A549 (cell line): ENCODE data around the gene SLC15A3.

Experiments
- CTCF ChIP-seq: fragments of >200 bp; sonication (Bioruptor Twin); formaldehyde crosslinking; IDR thresholded peaks from 3 replicates; pipeline ENCODE4 v1.5.1; 2016
- HDAC2 ChIP-seq: fragments of 200-600 bp; sonication (generic); IDR thresholded peaks from 2 replicates; pipeline ENCODE4 v1.6.1; 2016
- MAX ChIP-seq: IDR thresholded peaks from 2 replicates; pipeline ENCODE4 v1.6.1; 2012
- POLR2A ChIP-seq: IDR thresholded peaks from 2 replicates; pipeline ENCODE4 v1.6.1; 2012; ENCODE audit warnings: mild to moderate bottlenecking, low read length

GRCh38 chr11:60944490-60945294 lies 7.3 kb downstream of the SLC15A3 start:
- TF ChIP-seq HDAC2 (no peak), MAX (no peak), CTCF (no peak), POLR2A (no peak)
